HG03565 (cell line): ENCODE results near the gene STAT6.

Source experiments
- ATAC-seq: cut with Tn5 transposase; IDR thresholded peaks from one replicate; pipeline ENCODE4 v1.9.1; 2021; ENCODE audit warnings: mild to moderate bottlenecking, moderate library complexity; ENCODE audit not compliant: unreplicated experiment

STAT6 gene

GRCh38 chr12:57111031-57111734, at the start of gene STAT6:
Gene STAT6 (minus strand): TSS chr12:57111362. CDS start chr12:57108278, 3,084 bp downstream.
- no peak for ATAC-seq

- no peak for ATAC-seq
These were observed 49.6 kb upstream of the STAT6 start for GRCh38 chr12:57160741-57161140.

GRCh38 chr12:57160040-57160439, 48.9 kb upstream of the STAT6 start:
- ATAC-seq = no peak

GRCh38 chr12:57159311-57159710, 48.1 kb upstream of the STAT6 start:
- ATAC-seq = no peak

GRCh38 chr12:57158665-57159064, 47.5 kb upstream of the STAT6 start:
- no peak for ATAC-seq

- ATAC-seq = no peak
These were observed 47.0 kb upstream of the STAT6 start for GRCh38 chr12:57158186-57158585.

- ATAC-seq = no peak
These were observed 46.5 kb upstream of the STAT6 start for GRCh38 chr12:57157588-57158173.

GRCh38 chr12:57156701-57157403, 45.7 kb upstream of the STAT6 start:
- ATAC-seq = no peak

- no peak for ATAC-seq
These were observed 43.8 kb upstream of the STAT6 start for GRCh38 chr12:57154804-57155434.

- no peak for ATAC-seq
These were observed 42.9 kb upstream of the STAT6 start for GRCh38 chr12:57154076-57154475.

GRCh38 chr12:57153415-57153997, 42.3 kb upstream of the STAT6 start:
- ATAC-seq = no peak

- ATAC-seq = no peak
These were observed 41.5 kb upstream of the STAT6 start for GRCh38 chr12:57152639-57153038.

- ATAC-seq = no peak
These were observed 40.8 kb upstream of the STAT6 start for GRCh38 chr12:57151741-57152630.

- ATAC-seq = no peak
These were observed 39.3 kb upstream of the STAT6 start for GRCh38 chr12:57150400-57151000.

- no peak for ATAC-seq
These were observed 38.2 kb upstream of the STAT6 start for GRCh38 chr12:57149245-57149900.

GRCh38 chr12:57148469-57149244, 37.5 kb upstream of the STAT6 start:
- no peak for ATAC-seq

GRCh38 chr12:57146961-57147944, 36.1 kb upstream of the STAT6 start, which contains the start of gene LRP1-AS:
Gene LRP1-AS (minus strand): TSS chr12:57147619.
- no peak for ATAC-seq
